IMR-90 (cell line): Measurements from ENCODE around the gene CRB1. TPM values are rescaled to one million over a fixed set of nuclear protein-coding genes. Genes with fewer than 3 reads are reported as not detected.
A peak's percentile ranks its signal among the peaks of the same experiment; 100 is the strongest.

Source experiments
- ATAC-seq: fragments of 200-7000 bp; cut with Tn5 transposase; 2 replicates; pipeline ENCODE4 v1.9.1; 2020; ENCODE audit warnings: low read depth, mild to moderate bottlenecking, moderate library complexity
- BruUV-seq: library from RNA; stranded (reverse); fragments of 400-500 nt; replicated peaks from 2 replicates; lab custom pipeline; 2021; lab: Mats Ljungman, UMichigan
- CTCF ChIA-PET: fragments of 300-600 bp; formaldehyde crosslinking; extraction: SDS; loops from one replicate; lab custom pipeline; 2021; ENCODE audit warnings: antibody characterized with exemption; lab: Yijun Ruan, JAX
- POLR2A ChIA-PET: fragments of 300-600 bp; sonication (Branson Sonifier 250); formaldehyde crosslinking; loops from one replicate; lab custom pipeline; 2022; ENCODE audit warnings: antibody characterized with exemption; ENCODE audit not compliant: unreplicated experiment; lab: Charles Lee
- DNase-seq: peaks from one replicate; pipeline ENCODE4 v3.0.0; 2013
- H2AFZ ChIP-seq: replicated peaks from 2 replicates; pipeline ENCODE3; 2013; ENCODE audit warnings: low read length, mild to moderate bottlenecking; ENCODE audit not compliant: poor library complexity
- H2AK5ac ChIP-seq: 2 replicates; pipeline ENCODE4 v1.6.1; 2013; ENCODE audit warnings: low read depth, low read length, inconsistent platforms
- H2AK9ac ChIP-seq: replicated peaks from 2 replicates; pipeline ENCODE3; 2013; ENCODE audit warnings: mild to moderate bottlenecking, low read depth, low read length, moderate library complexity; ENCODE audit not compliant: poor library complexity
- H2BK120ac ChIP-seq: 2 replicates; pipeline ENCODE4 v1.6.1; 2013; ENCODE audit warnings: low read depth, low read length, inconsistent platforms
- H2BK15ac ChIP-seq: 3 replicates; pipeline ENCODE4 v1.6.1; 2013; ENCODE audit warnings: low read depth, low read length, inconsistent platforms
- H2BK20ac ChIP-seq: 2 replicates; pipeline ENCODE4 v1.6.1; 2013; ENCODE audit warnings: low read depth, mild to moderate bottlenecking, inconsistent platforms, low read length, moderate library complexity
- H2BK5ac ChIP-seq: 2 replicates; pipeline ENCODE4 v1.6.1; 2013; ENCODE audit warnings: mild to moderate bottlenecking, low read depth, low read length, inconsistent platforms; ENCODE audit not compliant: poor library complexity, severe bottlenecking
- H3K14ac ChIP-seq: replicated peaks from 2 replicates; pipeline ENCODE4 v1.6.1; 2013; ENCODE audit warnings: low read depth, low read length, inconsistent platforms
- H3K18ac ChIP-seq: 2 replicates; pipeline ENCODE4 v1.6.1; 2013; ENCODE audit warnings: low read depth, low read length, control low read depth
- H3K23ac ChIP-seq: 2 replicates; pipeline ENCODE4 v1.6.1; 2013; ENCODE audit warnings: low read depth, low read length, inconsistent platforms
- H3K27ac ChIP-seq: 2 replicates; pipeline ENCODE4 v1.5.1; 2013; ENCODE audit warnings: mild to moderate bottlenecking, control low read depth, low read length; ENCODE audit not compliant: insufficient read depth
- H3K27me3 ChIP-seq: 2 replicates; pipeline ENCODE4 v1.6.1; 2013; ENCODE audit warnings: low read length; ENCODE audit not compliant: control insufficient read depth, insufficient read depth
- H3K36me3 ChIP-seq: 2 replicates; pipeline ENCODE4 v1.6.1; 2013; ENCODE audit warnings: low read length, mixed read lengths; ENCODE audit not compliant: control insufficient read depth, insufficient read depth
- H3K4ac ChIP-seq: 2 replicates; pipeline ENCODE4 v1.6.1; 2013; ENCODE audit warnings: low read depth, low read length, inconsistent platforms
- H3K4me1 ChIP-seq: 2 replicates; pipeline ENCODE4 v1.6.1; 2013; ENCODE audit warnings: low read length, mixed read lengths; ENCODE audit not compliant: control insufficient read depth, insufficient read depth
- H3K4me2 ChIP-seq: 2 replicates; pipeline ENCODE4 v1.6.1; 2013; ENCODE audit warnings: low read depth, mild to moderate bottlenecking, control low read depth, low read length, moderate library complexity
- H3K4me3 ChIP-seq: 2 replicates; pipeline ENCODE4 v1.5.1; 2013; ENCODE audit warnings: low read depth, mild to moderate bottlenecking, control low read depth, low read length, moderate library complexity; ENCODE audit not compliant: insufficient read depth
- H3K56ac ChIP-seq: 2 replicates; pipeline ENCODE4 v1.6.1; 2013; ENCODE audit warnings: low read length, inconsistent platforms; ENCODE audit not compliant: insufficient read depth; ENCODE audit errors: extremely low read depth
- H3K79me1 ChIP-seq, 2 experiments: 2 replicates each; pipeline ENCODE4 v1.6.1; 2013; ENCODE audit warnings: low read length in 2 of 2, inconsistent platforms in 1 of 2, low read depth in 1 of 2
- H3K9ac ChIP-seq: 2 replicates; pipeline ENCODE4 v1.6.1; 2013; ENCODE audit warnings: low read depth, low read length, control low read depth
- H3K9me1 ChIP-seq: 2 replicates; pipeline ENCODE4 v1.6.1; 2013; ENCODE audit warnings: low read length, inconsistent platforms; ENCODE audit not compliant: insufficient read depth
- H3K9me3 ChIP-seq: 2 replicates; pipeline ENCODE4 v1.6.1; 2013; ENCODE audit warnings: low read length; ENCODE audit not compliant: control insufficient read depth, insufficient read depth
- H4K20me1 ChIP-seq: 2 replicates; pipeline ENCODE4 v1.6.1; 2013; ENCODE audit warnings: low read length, inconsistent platforms; ENCODE audit not compliant: insufficient read depth
- H4K5ac ChIP-seq: 2 replicates; pipeline ENCODE4 v1.6.1; 2013; ENCODE audit warnings: mild to moderate bottlenecking, low read depth, low read length, control low read depth
- H4K8ac ChIP-seq, 2 experiments: 2 replicates each; pipeline ENCODE4 v1.6.1; 2013; ENCODE audit warnings: low read depth in 2 of 2, low read length in 2 of 2, control low read depth in 1 of 2, inconsistent platforms in 1 of 2
- H4K91ac ChIP-seq: 2 replicates; pipeline ENCODE4 v1.6.1; 2013; ENCODE audit warnings: low read depth, low read length, inconsistent platforms; ENCODE audit not compliant: insufficient read depth
- CHD1 ChIP-seq: IDR thresholded peaks from 2 replicates; pipeline ENCODE4 v1.6.1; 2012; ENCODE audit warnings: low read depth, low read length, improper control_type of control experiment
- MAFK ChIP-seq: IDR thresholded peaks from 2 replicates; pipeline ENCODE4 v1.6.1; 2012; ENCODE audit warnings: low read depth, low read length, improper control_type of control experiment
- POLR2A ChIP-seq: IDR thresholded peaks from 2 replicates; pipeline ENCODE4 v1.6.1; 2012; ENCODE audit warnings: mild to moderate bottlenecking, low read depth, low read length
- RFX5 ChIP-seq: IDR thresholded peaks from 2 replicates; pipeline ENCODE4 v1.8.0; 2012; ENCODE audit warnings: low read depth, mild to moderate bottlenecking, low read length, moderate library complexity
- SMC3 ChIP-seq: fragments of 150-350 bp; IDR thresholded peaks from 2 replicates; pipeline ENCODE4 v1.6.1; 2016; ENCODE audit warnings: low read depth, mild to moderate bottlenecking, antibody characterized with exemption, low read length, moderate library complexity
- WGBS, 2 experiments: methylation state at CpG; one replicate each; pipeline versions ENCODE4 v1.1.5 to v1.1.7; 2013; ENCODE audit warnings: missing lambda C conversion rate in 2 of 2; ENCODE audit not compliant: insufficient read length in 1 of 2; ENCODE audit errors: extremely low coverage in 2 of 2; 5-methylcytosine and 5-hydroxymethylcytosine counted together
- dilution Hi-C: fragments of 300-500 bp; cut with HindIII; formaldehyde crosslinking; loops from one replicate; pipeline ENCODE4 v1.14.3; 2018; ENCODE audit warnings: low sequenced_read_pairs; ENCODE audit not compliant: unreplicated experiment
- in situ Hi-C: fragments of 300-500 bp; cut with MboI; formaldehyde crosslinking; loops from 3 replicates; pipeline ENCODE4 v1.14.3; 2019; ENCODE audit warnings: low sequenced_read_pairs, inconsistent platforms, mixed read lengths
- intact Hi-C: fragments of 100-400 bp; cut with micrococcal nuclease; formaldehyde crosslinking; loops from 2 replicates; pipeline ENCODE4 v1.10.0; 2022
- polyA plus RNA-seq, 3 experiments: library from polyadenylated mRNA; depleted of rRNA; stranded (reverse); fragments of >200 nt; gene quantifications; 2 replicates each; pipeline ENCODE4 v1.2.3, GENCODE V29; 2012; ENCODE audit warnings: low replicate concordance in 1 of 3
- total RNA-seq: library from RNA; depleted of rRNA; stranded (reverse); fragments of >200 nt; gene quantifications from 2 replicates; pipeline ENCODE4 v1.2.3, GENCODE V29; 2012

Gene CRB1
- total and polyA plus RNA-seq, 2 of the 4 experiments (the other 2 are of a cell fraction), result not detected

GRCh38 chr1:197351821-197352440 is 83.9 kb downstream of the CRB1 start:
- in situ Hi-C loops (no loop called here), dilution Hi-C loops (no loop called here), intact Hi-C loops (no loop called here)
- Histone ChIP-seq H3K9me1 (no peaks in the 10 kb centered on the region), H3K23ac (no peak overlapping the region), H3K27ac (no peak overlapping the region), H3K4me3 (no peak overlapping the region), H3K18ac (no peak overlapping the region), H3K56ac (no peak overlapping the region), H3K36me3 (no peaks in the 10 kb centered on the region), H2AK5ac (no peak overlapping the region), H2BK5ac (no peak overlapping the region), H3K14ac (no peak overlapping the region), H2AK9ac (no peak overlapping the region), H2BK15ac (no peak overlapping the region), H4K5ac (no peak overlapping the region), H2BK120ac (no peak overlapping the region), H2BK20ac (no peak overlapping the region), H3K9ac (no peak overlapping the region), H2AFZ (no peak overlapping the region), H3K4me1 (no peaks in the 10 kb centered on the region), H4K91ac (no peak overlapping the region), H3K4ac (no peak overlapping the region), H3K9me3 (no peaks in the 10 kb centered on the region), H4K8ac (no peak overlapping the region), H3K4me2 (no peak overlapping the region; the same call in 1 of the 2 replicates), H3K27me3 (no peaks in the 10 kb centered on the region), H4K20me1 (no peaks in the 10 kb centered on the region), H3K79me1 (no peaks in the 10 kb centered on the region)
- WGBS, 2 experiments, result no CpG with 5 or more reads among the region's 2 CpGs
- DNase-seq, result peak; percentile 13
- BruUV-seq, result no TSS peak
- peak; percentile 61 for ATAC-seq
- TF ChIP-seq CHD1, result no peak
- TF ChIP-seq POLR2A, result no peak
- no peak for TF ChIP-seq SMC3
- no peak for TF ChIP-seq MAFK
- TF ChIP-seq RFX5, result no peak
- ChIA-PET POLR2A (no interaction called here), CTCF (no interaction called here)
